Astrocyte (in vitro differentiated cells and primary cell): Measurements from ENCODE around the gene USHBP1. TPM values are rescaled to one million over a fixed set of nuclear protein-coding genes. Genes with fewer than 3 reads are reported as not detected.
A peak's percentile ranks its signal among the peaks of the same experiment; 100 is the strongest.

ENCODE experiments used
- DNase-seq: peaks from one replicate; pipeline ENCODE4 v3.0.0-alpha.2; 2010; ENCODE audit warnings: low read depth
- FAIRE-seq: peaks from 2 replicates; lab custom pipeline; 2011; peaks lifted over from hg19 to GRCh38; lab: Jason Lieb, UNC
- H2AFZ ChIP-seq: 2 replicates; pipeline ENCODE4 v1.6.0; 2012; ENCODE audit warnings: low read depth, low read length, inconsistent platforms
- H3K27ac ChIP-seq: 2 replicates; pipeline ENCODE4 v1.5.1; 2011; ENCODE audit warnings: low read depth, low read length, inconsistent platforms
- H3K27me3 ChIP-seq: 2 replicates; pipeline ENCODE4 v1.6.0; 2011; ENCODE audit warnings: low read length, inconsistent platforms; ENCODE audit not compliant: insufficient read depth
- H3K36me3 ChIP-seq: 2 replicates; pipeline ENCODE4 v1.5.1; 2011; ENCODE audit warnings: low read length, inconsistent platforms; ENCODE audit not compliant: insufficient read depth
- H3K4me1 ChIP-seq: 2 replicates; pipeline ENCODE4 v1.5.1; 2011; ENCODE audit warnings: low read length, inconsistent platforms; ENCODE audit not compliant: insufficient read depth
- H3K4me2 ChIP-seq: 2 replicates; pipeline ENCODE4 v1.6.0; 2012; ENCODE audit warnings: low read length, inconsistent platforms
- H3K4me3 ChIP-seq: 2 replicates; pipeline ENCODE4 v1.5.1; 2011; ENCODE audit warnings: low read depth, mild to moderate bottlenecking, low read length, inconsistent platforms; ENCODE audit not compliant: insufficient read depth
- H3K79me2 ChIP-seq: 2 replicates; pipeline ENCODE4 v1.6.0; 2012; ENCODE audit warnings: mild to moderate bottlenecking, low read length, inconsistent platforms; ENCODE audit not compliant: insufficient read depth
- H3K9ac ChIP-seq: 2 replicates; pipeline ENCODE4 v1.6.0; 2012; ENCODE audit warnings: mild to moderate bottlenecking, low read length, inconsistent platforms
- H3K9me3 ChIP-seq: 2 replicates; pipeline ENCODE4 v1.5.1; 2012; ENCODE audit warnings: low read depth, mild to moderate bottlenecking, low read length, inconsistent platforms; ENCODE audit not compliant: insufficient read depth
- H4K20me1 ChIP-seq: 2 replicates; pipeline ENCODE4 v1.6.0; 2012; ENCODE audit warnings: low read length, inconsistent platforms; ENCODE audit not compliant: insufficient read depth
- H3K27ac Mint-ChIP-seq: one replicate; pipeline ENCODE4 v1.8.0; 2021; ENCODE audit warnings: mild to moderate bottlenecking, mixed read lengths; ENCODE audit not compliant: unreplicated experiment
- H3K27me3 Mint-ChIP-seq: one replicate; pipeline ENCODE4 v1.8.0; 2021; ENCODE audit warnings: low read depth, mixed read lengths; ENCODE audit not compliant: unreplicated experiment
- H3K36me3 Mint-ChIP-seq: one replicate; pipeline ENCODE4 v1.8.0; 2021; ENCODE audit warnings: low read depth, mixed read lengths; ENCODE audit not compliant: unreplicated experiment
- H3K4me1 Mint-ChIP-seq: one replicate; pipeline ENCODE4 v1.8.0; 2021; ENCODE audit warnings: low read depth, mixed read lengths; ENCODE audit not compliant: unreplicated experiment
- H3K4me3 Mint-ChIP-seq: one replicate; pipeline ENCODE4 v1.8.0; 2021; ENCODE audit warnings: mild to moderate bottlenecking, moderate library complexity, mixed read lengths; ENCODE audit not compliant: unreplicated experiment
- H3K9me3 Mint-ChIP-seq: one replicate; pipeline ENCODE4 v1.8.0; 2021; ENCODE audit warnings: mild to moderate bottlenecking, mixed read lengths; ENCODE audit not compliant: unreplicated experiment
- CTCF ChIP-seq: IDR thresholded peaks from 2 replicates; pipeline ENCODE4 v1.5.1; 2011; ENCODE audit warnings: low read depth, mild to moderate bottlenecking, inconsistent platforms, low read length, moderate library complexity; ENCODE audit not compliant: insufficient read depth
- EZH2 ChIP-seq: IDR thresholded peaks from 2 replicates; pipeline ENCODE4 v1.6.1; 2012; ENCODE audit warnings: mild to moderate bottlenecking, low read length, inconsistent platforms; ENCODE audit not compliant: insufficient read depth
- total RNA-seq: library from RNA; stranded (reverse); gene quantifications from 2 replicates; pipeline ENCODE4 v1.2.1, GENCODE V29; 2021

USHBP1 gene
- total RNA-seq, 1 donor from 2014 or later = 0.27 TPM

- DNase-seq = no peak
- Histone ChIP-seq H3K36me3 (no peaks in the 10 kb centered on the region), H3K9ac (no peak overlapping the region), H4K20me1 (no peaks in the 10 kb centered on the region), H3K27me3 (no peaks in the 10 kb centered on the region), H3K9me3 (peaks cover 10% of the 10 kb centered on the region), H2AFZ (peak overlapping the region; percentile 47), H3K4me3 (no peak overlapping the region), H3K4me1 (no peaks in the 10 kb centered on the region), H3K27ac (no peak overlapping the region), H3K4me2 (no peak overlapping the region), H3K79me2 (peaks cover 14% of the 10 kb centered on the region)
- no peak overlapping the region for H3K4me3 Mint-ChIP-seq
- TF ChIP-seq CTCF (no peak), EZH2 (no peak)
- H3K9me3 Mint-ChIP-seq = no peaks in the 10 kb centered on the region
- peaks cover 2% of the 10 kb centered on the region for H3K4me1 Mint-ChIP-seq
- FAIRE-seq = no peak
- no peaks in the 10 kb centered on the region for H3K36me3 Mint-ChIP-seq
- no peak overlapping the region for H3K27ac Mint-ChIP-seq
- H3K27me3 Mint-ChIP-seq = peaks cover 10% of the 10 kb centered on the region
Observed at GRCh38 chr19:17263712-17264640, 569 bp downstream of the USHBP1 start.

GRCh38 chr19:17262557-17262956 is 2.0 kb downstream of the USHBP1 start:
- FAIRE-seq (no peak), DNase-seq (no peak)
- no peaks in the 10 kb centered on the region for H3K27me3 ChIP-seq
- Mint-ChIP-seq H3K4me3 (no peak overlapping the region), H3K36me3 (no peaks in the 10 kb centered on the region), H3K9me3 (no peaks in the 10 kb centered on the region), H3K27ac (no peak overlapping the region), H3K4me1 (no peaks in the 10 kb centered on the region), H3K27me3 (peaks cover 10% of the 10 kb centered on the region)
- no peak overlapping the region for H2AFZ ChIP-seq
- TF ChIP-seq CTCF = no peak
- TF ChIP-seq EZH2 = no peak
- H4K20me1 ChIP-seq = no peaks in the 10 kb centered on the region
- no peaks in the 10 kb centered on the region for H3K79me2 ChIP-seq
- no peak overlapping the region for H3K27ac ChIP-seq
- H3K9me3 ChIP-seq = peaks cover 10% of the 10 kb centered on the region
- no peak overlapping the region for H3K4me2 ChIP-seq
- no peaks in the 10 kb centered on the region for H3K4me1 ChIP-seq
- H3K36me3 ChIP-seq = no peaks in the 10 kb centered on the region
- no peak overlapping the region for H3K4me3 ChIP-seq
- H3K9ac ChIP-seq = no peak overlapping the region

GRCh38 chr19:17260842-17261325 is 3.7 kb downstream of the USHBP1 start:
- H3K4me2 ChIP-seq = no peak overlapping the region
- no peaks in the 10 kb centered on the region for H4K20me1 ChIP-seq
- H3K4me1 ChIP-seq = no peaks in the 10 kb centered on the region
- no peak overlapping the region for H2AFZ ChIP-seq
- no peaks in the 10 kb centered on the region for H3K79me2 ChIP-seq
- Mint-ChIP-seq H3K4me1 (no peaks in the 10 kb centered on the region), H3K27ac (no peak overlapping the region), H3K36me3 (no peaks in the 10 kb centered on the region), H3K4me3 (no peak overlapping the region), H3K9me3 (no peaks in the 10 kb centered on the region), H3K27me3 (peaks cover 13% of the 10 kb centered on the region)
- H3K4me3 ChIP-seq = no peak overlapping the region
- DNase-seq (peak; percentile 27), FAIRE-seq (no peak)
- no peaks in the 10 kb centered on the region for H3K27me3 ChIP-seq
- H3K27ac ChIP-seq = no peak overlapping the region
- TF ChIP-seq EZH2 = no peak
- peak; percentile 73 for TF ChIP-seq CTCF
- H3K9ac ChIP-seq = no peak overlapping the region
- no peaks in the 10 kb centered on the region for H3K36me3 ChIP-seq
- H3K9me3 ChIP-seq = peaks cover 10% of the 10 kb centered on the region
